ENCODE data around the gene PASD1. TPM values are rescaled to one million over a fixed set of nuclear protein-coding genes. Genes with fewer than 3 reads are reported as not detected.
"Not testable (repeated sequence)": the region's sequence is repeated elsewhere in the genome, so short reads cannot be mapped to it uniquely, and the experiment has no call there.

Gene PASD1
- total RNA-seq, 1 donor from 2014 or later = not detected

DNA sequence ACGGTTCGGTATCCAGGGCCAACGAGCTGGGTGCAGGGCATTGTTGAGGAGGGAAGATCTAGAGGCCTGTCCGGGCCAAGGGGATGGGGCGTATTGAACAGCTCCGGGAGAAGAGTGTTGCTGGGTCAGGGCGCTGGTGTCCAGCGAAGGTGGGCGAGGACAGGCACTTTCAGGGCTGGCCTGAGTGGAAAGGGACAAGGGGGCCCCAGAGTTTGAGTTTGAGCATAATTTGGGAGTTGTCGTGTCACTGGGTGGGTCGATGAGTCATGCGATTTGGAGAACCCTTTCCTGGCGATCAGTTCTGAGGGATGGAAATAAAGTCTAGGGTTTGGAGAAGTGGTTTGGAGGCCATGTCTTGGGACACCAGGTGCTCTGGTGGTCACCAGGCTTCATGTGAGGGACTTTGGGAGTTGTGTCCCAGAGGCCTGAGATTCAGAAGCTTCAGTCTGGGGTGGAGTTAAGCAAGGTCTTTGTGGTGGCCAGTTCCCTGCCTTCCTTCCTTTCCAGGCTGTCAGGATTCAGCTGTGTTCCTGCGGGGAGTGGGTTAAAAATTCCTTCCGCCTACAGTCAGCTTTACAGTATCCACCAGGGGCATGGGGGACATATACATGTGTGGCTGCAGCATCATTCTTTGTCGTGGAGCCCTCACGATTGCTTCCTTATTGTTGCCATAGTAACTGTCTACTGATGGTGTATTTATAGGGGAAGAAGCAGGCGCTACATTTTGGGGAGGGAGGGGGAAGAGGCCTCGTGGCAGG lies 132.3 kb downstream of the PASD1 start:
- Histone ChIP-seq H3K4me1 (no peaks in the 10 kb centered on the region), H3K79me2 (ENCODE audit: low read depth) (no peaks in the 10 kb centered on the region), H4K20me1 (ENCODE audit: low read depth) (no peaks in the 10 kb centered on the region), H3K4me3 (peak overlapping the region; percentile 55), H3F3A (ENCODE audit: low read depth) (no peaks in the 10 kb centered on the region), H3K27ac (no peak overlapping the region), H2AFZ (replicated peaks) (peak overlapping the region; percentile 50), H3K9ac (no peak overlapping the region), H3K4me2 (peak overlapping the region; percentile 79), H3K36me3 (no peaks in the 10 kb centered on the region), H3K9me3 (ENCODE audit: low read depth) (no peaks in the 10 kb centered on the region), H3K27me3 (peaks cover 40% of the 10 kb centered on the region)
- H3K36me3 Mint-ChIP-seq = no peaks in the 10 kb centered on the region
- H3K27ac Mint-ChIP-seq = no peak overlapping the region
- peaks cover 11% of the 10 kb centered on the region for H3K27me3 Mint-ChIP-seq (ENCODE audit: insufficient read depth, low read depth)
- peak overlapping the region; percentile 83 for H3K4me3 Mint-ChIP-seq
- peaks cover 7% of the 10 kb centered on the region for H3K4me1 Mint-ChIP-seq
- no peak for TF ChIP-seq EZH2 (IDR thresholded peaks at IDR 0.05)
- no peak for TF ChIP-seq EZH2phosphoT487 (IDR thresholded peaks at IDR 0.05)
- TF ChIP-seq, protein P1, sequence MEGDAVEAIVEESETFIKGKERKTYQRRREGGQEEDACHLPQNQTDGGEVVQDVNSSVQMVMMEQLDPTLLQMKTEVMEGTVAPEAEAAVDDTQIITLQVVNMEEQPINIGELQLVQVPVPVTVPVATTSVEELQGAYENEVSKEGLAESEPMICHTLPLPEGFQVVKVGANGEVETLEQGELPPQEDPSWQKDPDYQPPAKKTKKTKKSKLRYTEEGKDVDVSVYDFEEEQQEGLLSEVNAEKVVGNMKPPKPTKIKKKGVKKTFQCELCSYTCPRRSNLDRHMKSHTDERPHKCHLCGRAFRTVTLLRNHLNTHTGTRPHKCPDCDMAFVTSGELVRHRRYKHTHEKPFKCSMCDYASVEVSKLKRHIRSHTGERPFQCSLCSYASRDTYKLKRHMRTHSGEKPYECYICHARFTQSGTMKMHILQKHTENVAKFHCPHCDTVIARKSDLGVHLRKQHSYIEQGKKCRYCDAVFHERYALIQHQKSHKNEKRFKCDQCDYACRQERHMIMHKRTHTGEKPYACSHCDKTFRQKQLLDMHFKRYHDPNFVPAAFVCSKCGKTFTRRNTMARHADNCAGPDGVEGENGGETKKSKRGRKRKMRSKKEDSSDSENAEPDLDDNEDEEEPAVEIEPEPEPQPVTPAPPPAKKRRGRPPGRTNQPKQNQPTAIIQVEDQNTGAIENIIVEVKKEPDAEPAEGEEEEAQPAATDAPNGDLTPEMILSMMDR (IDR thresholded peaks at IDR 0.05) = no peak
- peaks cover 18% of the 10 kb centered on the region for H3K9me3 Mint-ChIP-seq
- no peak for DNase-seq (ENCODE audit: low spot score)

DNA sequence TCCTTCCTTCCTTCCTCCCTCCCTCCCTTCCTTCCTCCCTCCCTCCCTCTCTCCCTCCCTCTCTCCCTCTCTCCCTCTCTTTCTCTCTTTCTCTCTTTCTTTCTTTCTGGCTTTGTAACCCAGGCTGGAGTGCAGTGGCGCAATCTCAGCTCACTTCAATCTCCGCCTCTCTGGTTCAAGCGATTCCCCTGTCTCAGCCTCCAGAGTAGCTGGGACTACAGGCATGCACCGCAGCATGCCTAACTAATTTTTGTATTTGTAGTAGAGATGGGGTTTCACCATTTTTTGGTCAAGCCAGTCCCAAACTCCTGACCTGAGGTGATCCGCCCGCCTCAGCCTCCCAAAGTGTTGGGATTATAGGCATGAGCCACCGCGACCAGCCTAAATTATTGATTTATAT lies 133.6 kb downstream of the PASD1 start:
- not testable (repeated sequence) for H3F3A ChIP-seq (ENCODE audit: low read depth); H3K4me1 ChIP-seq; H3K4me2 ChIP-seq; H3K27ac ChIP-seq; H3K36me3 ChIP-seq; H3K4me3 Mint-ChIP-seq; H3K4me1 Mint-ChIP-seq; H2AFZ ChIP-seq (replicated peaks); H3K27ac Mint-ChIP-seq; H3K4me3 ChIP-seq; H3K9ac ChIP-seq; DNase-seq (ENCODE audit: low spot score); H3K9me3 ChIP-seq (ENCODE audit: low read depth); H3K36me3 Mint-ChIP-seq; H4K20me1 ChIP-seq (ENCODE audit: low read depth); H3K79me2 ChIP-seq (ENCODE audit: low read depth)
- Mint-ChIP-seq H3K9me3 (peaks cover 20% of the 10 kb centered on the region), H3K27me3 (ENCODE audit: insufficient read depth, low read depth) (peaks cover 13% of the 10 kb centered on the region)
- H3K27me3 ChIP-seq = peaks cover 40% of the 10 kb centered on the region

DNA sequence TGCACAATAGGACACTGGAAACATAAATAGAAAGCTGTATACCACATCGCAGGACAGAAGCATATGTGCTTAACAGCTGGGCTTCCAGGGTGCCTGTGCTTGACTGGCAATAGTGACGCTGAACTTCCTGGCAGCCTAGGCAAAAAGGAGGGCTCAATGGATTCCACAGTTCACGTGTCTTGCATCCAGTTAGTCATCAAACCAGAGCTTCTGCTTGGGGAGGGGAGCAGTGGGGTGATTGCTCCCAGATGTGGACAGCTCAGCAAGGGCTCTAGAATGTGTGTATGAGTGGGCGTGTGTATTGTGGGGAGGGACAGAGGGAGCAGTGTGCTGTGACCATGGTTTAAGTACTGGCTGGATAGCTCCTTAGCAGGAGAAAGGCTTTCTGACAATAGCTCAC lies 134.0 kb downstream of the PASD1 start:
- H3K4me2 ChIP-seq = no peak overlapping the region
- Mint-ChIP-seq H3K36me3 (no peaks in the 10 kb centered on the region), H3K27ac (no peak overlapping the region), H3K27me3 (ENCODE audit: insufficient read depth, low read depth) (peaks cover 13% of the 10 kb centered on the region), H3K4me3 (no peak overlapping the region), H3K9me3 (peaks cover 21% of the 10 kb centered on the region), H3K4me1 (peaks cover 7% of the 10 kb centered on the region)
- no peaks in the 10 kb centered on the region for H3K36me3 ChIP-seq
- H3K27ac ChIP-seq = no peak overlapping the region
- H2AFZ ChIP-seq (replicated peaks) = no peak overlapping the region
- DNase-seq (ENCODE audit: low spot score) = no peak
- no peak overlapping the region for H3K9ac ChIP-seq
- H3K4me1 ChIP-seq = no peaks in the 10 kb centered on the region
- H3K79me2 ChIP-seq (ENCODE audit: low read depth) = no peaks in the 10 kb centered on the region
- H3K4me3 ChIP-seq = no peak overlapping the region
- TF ChIP-seq, protein P1 (IDR thresholded peaks at IDR 0.05) = no peak
- no peak for TF ChIP-seq EZH2 (IDR thresholded peaks at IDR 0.05)
- TF ChIP-seq EZH2phosphoT487 (IDR thresholded peaks at IDR 0.05) = no peak
- no peaks in the 10 kb centered on the region for H3K9me3 ChIP-seq (ENCODE audit: low read depth)
- H4K20me1 ChIP-seq (ENCODE audit: low read depth) = no peaks in the 10 kb centered on the region
- H3K27me3 ChIP-seq = peaks cover 40% of the 10 kb centered on the region
- H3F3A ChIP-seq (ENCODE audit: low read depth) = no peaks in the 10 kb centered on the region

DNA sequence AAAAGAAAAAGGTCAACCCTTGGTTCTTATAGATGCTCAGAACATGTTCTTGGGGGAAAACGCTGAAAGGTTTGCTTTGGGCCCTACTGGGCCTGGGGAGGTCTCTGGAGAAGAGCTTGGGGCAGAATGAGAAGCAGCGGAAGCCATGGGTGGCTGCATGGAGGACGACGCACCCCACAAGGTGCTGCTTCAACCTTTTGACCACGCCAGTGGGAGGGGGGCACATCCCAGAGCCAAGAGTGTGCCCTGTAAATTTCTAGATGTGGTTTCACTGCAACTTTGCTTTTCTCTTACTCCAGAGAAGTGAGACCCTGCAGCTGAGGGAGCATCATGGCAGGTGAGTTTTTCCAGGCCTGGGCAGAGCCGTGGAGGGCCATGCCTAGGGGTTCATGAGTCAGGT lies 135.0 kb downstream of the PASD1 start:
- Histone ChIP-seq H3K9ac (no peak overlapping the region), H3K36me3 (no peaks in the 10 kb centered on the region), H3K4me2 (no peak overlapping the region), H3K27me3 (peaks cover 30% of the 10 kb centered on the region), H3F3A (ENCODE audit: low read depth) (no peaks in the 10 kb centered on the region), H3K27ac (no peak overlapping the region), H3K9me3 (ENCODE audit: low read depth) (no peaks in the 10 kb centered on the region), H3K4me3 (no peak overlapping the region), H3K4me1 (no peaks in the 10 kb centered on the region), H4K20me1 (ENCODE audit: low read depth) (no peaks in the 10 kb centered on the region), H2AFZ (replicated peaks) (no peak overlapping the region), H3K79me2 (ENCODE audit: low read depth) (no peaks in the 10 kb centered on the region)
- Mint-ChIP-seq H3K27ac (no peak overlapping the region), H3K4me3 (no peak overlapping the region), H3K9me3 (peaks cover 16% of the 10 kb centered on the region), H3K4me1 (peaks cover 7% of the 10 kb centered on the region), H3K36me3 (no peaks in the 10 kb centered on the region), H3K27me3 (ENCODE audit: insufficient read depth, low read depth) (peaks cover 13% of the 10 kb centered on the region)
- DNase-seq (ENCODE audit: low spot score) = no peak
- TF ChIP-seq, protein P1 (IDR thresholded peaks at IDR 0.05) = no peak
- TF ChIP-seq EZH2 (IDR thresholded peaks at IDR 0.05) (no peak), EZH2phosphoT487 (IDR thresholded peaks at IDR 0.05) (no peak)

Measured in neural progenitor cell (in vitro differentiated cells).